SK-N-MC (cell line): ENCODE results near the gene UNC13A.

Source experiments
- EZH2 ChIP-seq: fragments of 200-600 bp; sonication (generic); IDR thresholded peaks from one replicate; pipeline ENCODE4 v1.6.1; 2017; ENCODE audit warnings: antibody characterized with exemption
- POLR2AphosphoS5 ChIP-seq: IDR thresholded peaks from 2 replicates; pipeline ENCODE4 v1.6.1; 2012; ENCODE audit warnings: mild to moderate bottlenecking, low read depth, low read length, borderline replicate concordance

GRCh38 chr19:17724655-17725054, 36.5 kb upstream of the UNC13A start:
- no peak for TF ChIP-seq EZH2
- TF ChIP-seq POLR2AphosphoS5 = no peak
